Measurements from ENCODE around the gene KIT.

KIT gene

DNA sequence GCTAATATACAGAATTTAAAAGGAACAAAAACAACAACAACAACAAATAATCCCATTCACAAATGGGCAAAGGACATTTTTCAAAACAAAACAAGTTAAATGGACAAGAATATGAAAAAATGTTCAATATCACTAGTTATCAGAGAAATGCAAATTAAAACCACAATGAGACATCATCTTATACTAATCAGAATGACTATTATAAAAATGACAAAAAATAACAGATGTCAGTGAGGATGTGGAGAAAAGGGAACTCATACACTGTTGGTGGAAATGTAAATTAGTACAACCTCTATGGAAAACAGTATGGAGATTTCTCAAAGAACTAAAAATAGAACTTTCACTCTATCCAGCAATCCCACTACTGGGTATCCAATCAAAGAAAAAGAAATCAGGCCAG, 92.6 kb downstream of the KIT start:
- DNase-seq = no peak

DNA sequence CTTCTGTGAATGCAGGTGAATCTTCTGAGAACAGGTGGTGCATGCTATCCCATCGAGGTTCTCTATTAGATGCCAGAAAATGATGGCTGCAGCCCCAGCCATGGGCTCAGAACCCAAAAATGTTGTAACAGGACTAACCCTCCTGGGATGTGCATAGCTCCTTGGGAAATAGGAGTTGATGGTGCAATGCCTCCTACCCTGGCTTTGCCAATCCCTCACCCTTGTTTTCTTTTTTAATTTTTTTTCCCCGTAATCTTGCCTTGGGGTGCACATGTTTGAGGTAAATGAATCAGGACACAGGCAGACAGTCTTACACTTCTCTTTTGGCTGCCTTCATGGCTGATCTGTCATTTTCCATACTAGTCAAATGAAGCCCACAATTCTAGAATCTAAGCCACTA, 96.6 kb downstream of the KIT start:
- no peak for DNase-seq

DNA sequence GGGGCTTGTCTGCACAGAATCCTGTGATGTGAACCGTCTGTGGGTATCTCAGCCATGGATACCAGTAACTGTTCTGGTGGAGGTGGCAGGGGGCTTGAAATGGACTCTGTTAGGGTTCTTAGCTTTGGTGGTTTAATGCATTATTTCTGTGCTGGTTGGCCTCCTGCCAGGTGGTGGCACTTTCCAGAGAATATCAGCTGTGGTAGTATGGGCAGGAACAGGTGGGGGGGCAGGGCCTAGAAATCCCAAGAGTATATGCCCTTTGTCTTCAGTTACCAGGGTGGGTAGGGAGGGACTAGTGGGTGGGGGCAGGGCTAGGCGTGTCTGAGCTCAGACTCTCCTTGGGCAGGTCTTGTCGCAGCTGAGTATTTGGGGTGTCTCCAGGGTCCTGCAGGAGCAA, 106.7 kb downstream of the KIT start:
- DNase-seq = no peak

DNA sequence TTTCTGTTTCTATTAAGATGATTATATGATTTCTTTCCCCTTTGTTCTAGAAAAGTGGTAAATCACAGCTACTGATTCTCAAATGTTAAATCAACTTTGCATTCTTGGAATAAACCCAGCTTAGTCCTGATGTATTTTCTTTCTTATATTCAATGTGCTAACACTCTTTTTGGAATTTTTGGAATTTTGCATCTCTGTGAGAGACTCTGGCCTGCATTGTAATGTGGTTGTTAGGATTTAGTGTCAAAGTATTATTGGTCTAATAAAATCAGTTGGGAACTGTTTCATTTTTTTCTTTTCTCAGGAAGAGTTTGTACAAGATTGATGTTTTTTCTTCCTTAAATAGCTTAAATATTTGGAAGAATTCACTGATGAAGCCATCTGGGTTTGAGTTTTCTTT, 109.6 kb downstream of the KIT start:
- no peak for DNase-seq

DNA sequence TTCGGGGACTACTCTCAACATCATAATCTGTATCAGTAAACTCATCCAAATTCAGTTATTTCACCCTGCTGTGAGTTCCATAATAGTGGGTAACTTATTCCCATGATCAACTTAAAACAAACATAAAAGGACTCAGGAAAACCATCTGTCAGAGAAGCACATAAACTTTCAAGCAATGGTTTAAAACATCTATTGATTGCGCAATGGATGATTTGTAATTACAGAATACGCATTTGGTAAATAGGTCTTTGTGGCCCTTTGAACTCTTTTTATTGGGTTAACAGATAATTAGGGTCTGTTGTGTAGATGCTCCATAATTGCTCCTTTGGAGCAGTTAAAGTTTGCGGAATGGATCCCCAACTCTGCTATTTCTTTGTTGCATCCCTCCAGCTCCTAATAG, 115.3 kb downstream of the KIT start:
- no peak for DNase-seq

DNA sequence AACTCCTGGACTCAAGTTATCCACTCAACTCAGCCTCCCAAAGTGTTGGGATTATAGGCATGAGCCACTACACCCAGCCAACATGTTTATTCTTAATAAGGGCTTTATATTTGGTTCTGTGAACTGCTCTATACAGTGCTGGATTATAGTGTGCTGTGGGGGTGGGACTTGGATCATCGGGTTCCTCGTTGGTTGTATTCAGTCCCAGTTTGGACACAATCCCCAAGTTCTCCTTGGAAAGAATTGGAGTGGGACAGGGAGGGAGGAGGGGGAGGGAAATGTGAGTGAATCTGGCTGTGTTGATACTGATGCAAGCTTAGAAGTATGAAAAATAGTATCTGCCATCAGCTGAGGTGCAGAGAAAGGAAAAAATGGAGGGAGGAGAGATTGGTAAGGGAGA, 121.3 kb downstream of the KIT start:
- no peak for DNase-seq

DNA sequence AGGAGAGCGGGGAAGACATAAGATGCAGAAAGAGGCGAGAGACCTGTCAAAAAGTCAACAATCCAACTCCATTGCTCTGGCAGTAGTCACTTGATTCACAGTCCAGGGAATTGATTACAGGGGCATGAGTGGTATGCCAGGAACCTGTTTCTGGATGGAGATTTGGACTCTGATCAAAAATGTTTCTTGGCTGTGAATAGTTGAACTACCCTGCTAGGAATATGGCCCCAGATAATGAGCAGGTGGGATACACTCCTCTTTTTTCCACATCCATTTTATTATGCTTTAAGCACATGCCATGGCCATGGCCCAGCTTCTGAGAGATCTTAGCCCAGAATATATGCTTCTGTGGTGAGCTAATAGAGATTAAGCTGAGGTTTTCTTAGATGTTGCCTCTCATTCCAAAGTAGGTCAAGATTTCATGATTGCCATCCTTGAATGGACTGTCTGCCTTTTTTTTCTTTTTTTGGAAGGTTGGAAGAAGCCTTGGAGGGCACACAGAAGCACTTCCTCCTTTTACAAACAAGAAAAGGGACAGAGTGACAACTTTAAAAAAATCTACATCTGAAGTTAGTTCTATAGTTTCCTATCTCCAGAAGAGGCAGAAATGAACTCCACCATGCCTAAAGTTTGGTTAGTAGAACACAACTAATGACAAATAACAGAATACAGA, 121.9 kb downstream of the KIT start:
- DNase-seq = no peak

DNA sequence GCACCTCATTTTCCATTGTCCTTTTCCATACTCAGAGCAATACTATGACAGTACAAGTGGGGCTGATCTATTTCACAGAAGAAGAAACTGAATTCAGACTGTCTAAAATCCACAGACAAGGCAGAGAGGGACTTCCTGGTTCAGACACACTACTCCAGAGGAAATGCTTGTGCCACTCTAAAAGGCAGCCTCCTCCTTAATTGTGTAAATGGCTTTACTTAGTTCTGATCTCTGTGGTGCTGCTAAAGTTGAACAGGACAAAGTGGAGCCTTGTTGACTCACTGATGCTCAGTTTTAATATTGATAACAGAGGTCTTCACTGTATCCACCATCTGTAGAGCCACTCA, 122.4 kb downstream of the KIT start:
- no peak for DNase-seq

DNA sequence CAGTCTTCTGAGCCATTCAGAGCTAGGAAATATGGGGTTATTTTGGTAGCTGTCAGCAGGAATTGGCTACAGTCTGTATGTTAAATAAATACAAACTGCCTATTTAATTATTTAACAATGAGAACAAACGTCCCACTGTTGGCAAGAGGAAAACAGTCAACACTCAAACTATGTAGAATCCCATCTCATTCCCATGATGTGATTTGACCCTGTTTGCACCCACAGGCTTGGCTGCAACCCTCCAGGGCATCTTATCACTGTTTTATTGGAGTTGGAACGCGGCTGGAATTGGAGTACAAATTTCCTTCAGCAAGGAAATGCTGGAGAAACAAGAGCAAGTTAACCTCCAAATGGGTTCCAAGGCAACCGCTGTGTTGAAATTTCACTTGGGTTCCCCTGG, 124.0 kb downstream of the KIT start:
- DNase-seq = no peak

DNA sequence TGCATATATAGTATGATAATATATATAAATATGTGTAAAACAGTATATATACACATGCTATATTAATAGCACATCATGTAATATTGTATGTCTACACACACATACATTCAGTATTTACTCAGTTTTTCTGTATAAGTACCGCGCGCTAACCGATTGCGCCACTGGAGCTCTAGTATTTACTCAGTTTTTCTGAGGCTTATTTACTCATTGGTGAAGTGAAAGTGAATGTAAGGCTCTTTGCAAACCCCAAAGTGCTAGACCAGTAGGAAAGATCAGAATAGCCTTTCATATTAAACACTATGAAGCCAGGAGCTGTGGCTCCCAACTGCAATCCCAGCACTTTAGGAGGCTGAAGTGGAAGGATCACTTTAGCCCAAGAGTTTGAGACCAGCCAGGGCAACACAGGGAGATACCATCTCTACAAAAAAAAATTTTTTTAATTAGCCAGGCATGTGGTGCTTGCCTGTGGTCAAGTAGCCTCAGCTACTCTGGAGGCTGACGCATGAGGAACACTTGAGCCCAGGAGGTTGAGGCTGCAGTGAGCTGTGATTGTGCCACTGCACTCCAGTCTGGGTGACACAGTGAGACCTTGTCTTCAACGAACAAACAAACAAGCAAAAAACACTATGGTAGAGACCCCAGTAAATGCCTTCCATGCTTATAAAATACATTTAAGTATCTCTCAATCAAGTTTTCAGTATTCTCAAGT, 125.8 kb downstream of the KIT start:
- no peak for DNase-seq

DNA sequence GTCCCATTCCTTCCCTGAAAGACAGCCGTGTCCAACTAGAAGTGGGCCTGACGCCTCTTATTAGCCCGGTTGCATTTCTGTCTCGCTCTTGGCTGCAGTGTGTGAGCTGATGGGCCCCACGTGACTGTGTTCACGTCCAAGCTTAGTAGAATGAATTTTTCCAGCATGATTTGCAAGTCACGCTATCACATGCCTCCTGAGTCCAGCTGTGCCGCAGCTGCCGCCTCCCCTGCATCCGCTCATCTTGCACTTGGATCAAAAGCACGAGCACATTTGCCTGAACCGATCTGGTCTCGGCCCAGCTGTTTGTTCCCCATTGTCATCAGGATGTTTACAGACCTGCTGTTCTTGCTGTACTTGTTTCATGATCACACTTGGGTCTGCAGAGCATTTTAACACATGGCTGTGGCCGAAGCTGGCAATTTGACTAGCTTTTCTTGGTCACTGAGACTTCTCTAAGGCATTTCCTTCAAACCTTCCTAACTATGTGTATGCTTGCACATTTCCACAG, 126.5 kb downstream of the KIT start:
- no peak for DNase-seq

All from activated gamma-delta T cell (primary cell).